CD4-positive, alpha-beta T cell treated with Interleukin-1 beta for 1 hour (primary cell): ENCODE measurements around the gene UACA.

Experiments used
- DNase-seq, 2 donors: peaks; one replicate each; pipeline ENCODE4 v3.0.0-alpha.2; 2020 to 2022

UACA gene

DNA sequence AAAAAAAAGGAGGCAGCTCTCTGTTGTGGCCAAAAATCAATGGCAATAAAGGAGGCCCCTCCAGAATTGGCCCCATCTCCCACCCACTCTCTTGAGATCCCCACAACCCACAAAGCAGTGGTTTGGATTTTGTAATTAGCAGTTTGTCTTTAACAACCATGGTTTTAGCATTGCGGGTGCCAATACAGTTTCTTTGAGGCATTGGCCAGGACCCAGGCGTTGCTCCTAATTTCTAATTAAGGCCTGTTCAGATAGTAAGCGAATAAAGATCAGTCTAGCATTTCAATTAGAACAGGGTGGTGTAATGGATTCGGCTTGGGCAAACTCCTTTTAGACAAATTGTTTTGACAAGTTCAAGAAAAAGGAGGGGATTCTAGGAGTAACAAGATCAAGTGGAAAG lies 23.6 kb upstream of the UACA start:
- DNase-seq, result no peak

DNA sequence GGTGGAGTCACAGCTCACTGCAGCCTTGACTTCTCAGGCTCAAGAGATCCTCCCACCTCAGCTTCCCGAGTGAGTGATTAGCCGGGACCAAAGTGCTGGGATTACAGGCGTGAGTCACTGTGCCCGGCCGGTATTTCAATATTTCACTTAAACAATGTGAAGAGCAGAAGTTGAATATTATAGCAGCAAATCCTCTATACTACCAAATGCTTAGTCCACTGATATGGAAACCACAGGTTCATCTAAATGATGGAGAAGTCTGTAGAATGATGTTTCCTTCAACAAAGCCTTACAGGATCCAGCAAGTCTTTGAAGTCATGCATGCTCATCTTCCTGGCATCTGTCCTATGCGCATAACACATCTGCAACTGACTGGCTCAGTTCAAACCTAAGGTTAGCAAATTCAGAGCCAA lies 20.3 kb upstream of the UACA start:
- DNase-seq, result no peak

DNA sequence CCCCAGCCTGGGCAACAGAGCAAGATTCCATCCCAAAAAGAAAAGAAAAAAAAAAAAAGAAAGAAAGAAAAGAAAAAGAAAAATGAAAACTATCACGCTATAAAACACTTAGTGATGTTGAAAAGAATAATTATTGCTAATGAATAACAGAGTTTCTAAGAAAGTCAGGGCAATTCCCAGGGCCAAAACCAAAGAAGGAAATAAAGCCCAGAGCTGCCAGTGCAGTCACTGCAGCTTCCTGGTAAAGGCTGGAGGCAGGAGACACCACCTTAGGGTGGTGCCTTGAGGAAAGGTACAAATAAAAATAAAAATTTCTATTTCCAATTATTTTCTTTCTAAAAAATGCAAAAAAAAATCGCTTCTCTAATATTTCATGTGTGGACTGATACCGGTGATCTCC lies 19.7 kb upstream of the UACA start:
- no peak for DNase-seq

DNA sequence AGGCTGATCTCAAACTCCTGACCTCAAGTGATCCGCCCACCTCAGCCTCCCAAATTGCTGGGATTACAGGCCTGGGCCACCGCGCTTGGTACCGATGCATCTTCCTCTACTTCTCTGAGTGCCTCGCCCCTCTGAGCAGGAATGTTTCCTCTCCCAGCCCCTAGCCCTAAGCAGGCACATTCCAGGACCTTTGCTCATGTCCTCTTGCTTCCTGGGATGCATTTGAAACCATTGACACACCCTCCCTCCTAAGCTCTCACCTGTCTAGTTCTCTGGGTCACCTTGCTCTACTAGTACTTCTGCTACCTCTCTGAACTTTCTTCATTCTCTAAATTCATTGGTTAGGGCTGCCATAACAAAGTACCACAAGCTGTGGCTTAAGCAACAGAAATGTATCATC lies 17.9 kb upstream of the UACA start:
- DNase-seq, result no peak

DNA sequence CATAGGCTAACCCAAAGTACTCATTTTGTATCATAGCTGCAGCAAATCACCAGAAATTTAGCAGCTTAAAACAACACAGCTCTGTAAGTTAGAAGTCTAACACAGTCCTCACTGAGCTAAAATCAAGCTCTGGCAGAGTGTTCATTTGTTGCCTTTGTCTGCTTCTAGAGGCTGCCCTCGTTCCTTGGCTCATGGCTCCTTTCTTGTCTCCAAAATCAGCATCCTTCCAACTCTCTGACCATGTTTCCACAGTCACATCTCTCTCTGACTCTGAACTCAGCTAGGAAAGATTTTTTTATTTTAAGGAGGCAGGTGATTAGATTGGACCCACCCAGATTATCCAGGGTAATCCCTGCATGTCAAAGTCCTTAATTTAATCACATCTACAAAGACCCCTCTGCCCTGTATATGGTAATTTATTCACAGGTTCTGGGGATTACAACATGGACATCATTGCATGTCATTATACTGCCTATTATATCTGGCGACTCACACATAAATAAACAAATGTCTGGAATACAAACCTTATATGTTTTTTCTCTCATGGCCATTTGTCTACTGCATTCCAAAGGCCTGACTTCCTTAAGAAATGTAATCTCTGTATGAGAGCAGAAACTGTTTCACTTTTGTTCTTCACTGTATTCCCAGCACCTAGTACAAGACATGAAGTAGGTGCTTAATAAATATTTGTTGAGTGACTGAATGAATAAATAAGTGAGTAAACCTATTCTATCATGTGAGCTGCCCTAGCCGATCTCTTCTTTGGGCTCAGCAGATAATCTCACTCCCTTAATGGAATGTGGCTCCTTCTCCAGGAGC lies 15.1 kb upstream of the UACA start:
- DNase-seq, result no peak

DNA sequence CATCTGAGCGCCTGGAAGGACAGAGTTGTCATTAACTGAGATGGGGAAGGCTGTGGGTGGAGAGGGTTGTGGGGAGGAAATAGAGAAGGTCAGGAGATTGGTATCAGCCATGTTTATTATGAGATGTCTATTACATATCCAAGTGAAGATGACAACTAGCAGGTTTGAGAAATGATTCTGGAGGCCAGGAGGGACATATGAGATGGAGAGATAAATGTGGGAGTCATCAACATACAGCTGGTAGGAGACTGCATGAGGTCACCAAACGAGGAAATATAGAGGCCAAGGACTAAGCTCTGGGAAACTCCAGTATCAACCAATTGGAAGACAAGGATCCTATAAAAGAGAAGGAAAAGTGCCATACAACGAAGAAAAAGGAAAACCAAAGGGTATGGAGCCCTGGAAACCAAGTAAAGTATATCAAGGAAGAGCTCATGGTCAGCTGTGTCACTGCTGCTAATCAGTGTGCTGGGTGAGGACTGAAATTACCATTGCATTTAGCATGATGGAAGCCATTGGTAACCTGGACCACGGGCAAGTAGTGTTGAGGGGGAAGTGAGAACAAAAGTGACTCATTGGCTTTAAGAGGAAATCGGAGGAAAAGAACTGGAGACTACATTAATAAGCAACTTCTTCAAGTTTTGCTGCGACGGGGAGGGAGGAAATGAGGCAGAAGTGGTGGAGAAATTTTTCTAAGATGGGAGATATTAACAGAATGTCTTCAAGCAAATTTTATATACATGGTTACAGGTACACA lies 14.0 kb upstream of the UACA start:
- no peak for DNase-seq

DNA sequence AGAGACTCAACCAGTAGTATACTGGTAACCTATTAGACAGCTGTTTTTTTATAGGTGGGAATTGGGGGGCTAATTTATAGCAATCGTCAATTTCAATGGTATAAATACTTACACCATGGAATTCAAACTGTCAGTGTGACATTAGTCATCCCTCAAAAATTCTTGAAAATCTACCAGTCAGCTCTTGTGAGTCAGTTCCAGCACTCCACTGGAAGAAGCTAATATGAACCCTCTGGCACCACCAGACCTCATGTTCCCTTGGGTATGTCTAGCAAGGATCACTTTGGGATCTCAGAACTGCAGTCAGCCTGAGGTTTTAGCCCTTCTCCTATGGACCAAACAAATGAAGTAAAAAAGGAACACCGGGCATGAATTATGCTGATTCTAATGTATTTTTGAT lies 11.8 kb upstream of the UACA start:
- DNase-seq, result no peak

DNA sequence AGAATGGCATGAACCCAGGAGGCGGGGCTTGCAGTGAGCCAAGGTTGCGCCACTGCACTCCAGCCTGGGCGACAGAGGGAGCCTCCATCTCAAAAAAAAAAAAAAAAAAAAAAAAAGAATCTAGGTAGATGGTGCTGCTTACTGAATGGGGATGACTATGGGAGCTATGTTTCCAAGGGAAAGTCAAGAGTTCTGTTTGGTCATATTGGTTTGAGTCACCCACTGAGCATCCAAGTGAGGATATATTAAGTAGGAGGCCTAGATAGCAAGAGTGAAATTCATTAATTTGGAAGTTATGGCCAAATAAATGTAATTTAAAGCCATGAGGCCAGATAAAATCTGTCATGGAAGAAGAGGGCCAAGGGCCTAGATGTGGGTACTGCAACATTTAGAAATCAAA lies 9.0 kb upstream of the UACA start:
- DNase-seq, result no peak

DNA sequence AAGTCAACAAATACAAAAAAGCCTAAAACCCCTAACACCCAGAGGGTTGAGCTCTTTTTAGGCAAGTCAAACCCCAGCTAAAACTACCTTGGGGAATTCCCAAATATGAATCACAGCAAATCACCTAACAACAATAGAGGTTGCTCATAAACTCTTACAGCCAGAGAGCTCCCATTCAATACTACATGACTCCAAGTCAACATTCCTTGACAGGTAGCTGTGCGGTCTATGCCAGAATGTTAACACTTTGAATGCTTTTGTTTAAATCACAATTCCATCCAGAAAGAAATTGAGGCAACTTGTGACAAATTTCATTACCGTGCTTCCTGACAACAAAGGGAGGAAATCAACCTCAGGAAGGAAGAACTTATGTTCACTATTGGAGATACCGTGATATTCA lies 7.5 kb upstream of the UACA start:
- no peak for DNase-seq

DNA sequence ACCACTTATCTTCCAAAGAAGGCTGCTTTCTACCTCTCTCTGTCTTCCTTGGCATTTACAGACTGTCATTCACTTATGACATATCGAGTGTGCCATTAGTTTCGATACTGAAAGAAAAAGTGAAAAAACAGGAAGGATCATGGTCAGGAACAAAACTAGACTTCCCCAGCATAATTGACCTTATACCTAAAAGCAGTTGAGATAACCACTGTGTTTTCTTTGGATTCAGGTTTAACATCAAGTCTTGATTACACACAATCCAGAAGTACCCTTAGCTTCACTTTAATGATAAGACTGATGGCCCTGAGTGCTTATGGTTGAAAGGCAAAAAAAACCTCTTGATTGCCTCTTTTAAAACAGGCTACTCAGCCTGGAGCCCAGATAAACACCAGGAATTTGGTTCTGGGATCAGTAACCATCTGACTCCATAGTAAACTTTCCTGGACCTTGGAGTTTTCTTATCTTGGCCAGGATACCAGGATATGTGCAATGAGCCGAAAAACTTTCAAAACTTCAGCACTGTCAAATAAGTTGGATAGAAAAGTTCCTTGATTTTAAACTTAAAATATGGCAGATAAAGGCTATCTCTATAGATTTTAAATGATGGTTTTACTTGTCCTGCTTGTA lies 5.0 kb upstream of the UACA start:
- no peak for DNase-seq

DNA sequence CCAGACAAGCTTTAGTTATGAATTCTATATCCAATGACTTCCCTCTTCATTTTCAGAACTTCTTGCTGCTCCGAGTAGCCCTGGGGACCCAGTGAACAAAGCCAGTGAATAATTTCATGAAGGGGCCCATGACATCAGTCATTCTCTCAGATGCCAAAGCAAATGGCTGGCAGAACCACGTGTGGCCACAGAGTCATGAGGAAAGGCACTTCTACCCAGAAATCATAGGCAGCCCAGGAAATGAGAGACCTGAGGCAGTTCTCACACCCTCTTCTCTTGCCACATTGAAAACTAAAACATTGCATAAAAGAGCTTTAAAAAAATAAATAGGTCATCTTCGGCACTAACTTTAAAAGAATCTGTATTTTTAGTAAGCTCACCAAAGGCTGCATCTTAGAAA lies 4.3 kb upstream of the UACA start:
- DNase-seq, result no peak

DNA sequence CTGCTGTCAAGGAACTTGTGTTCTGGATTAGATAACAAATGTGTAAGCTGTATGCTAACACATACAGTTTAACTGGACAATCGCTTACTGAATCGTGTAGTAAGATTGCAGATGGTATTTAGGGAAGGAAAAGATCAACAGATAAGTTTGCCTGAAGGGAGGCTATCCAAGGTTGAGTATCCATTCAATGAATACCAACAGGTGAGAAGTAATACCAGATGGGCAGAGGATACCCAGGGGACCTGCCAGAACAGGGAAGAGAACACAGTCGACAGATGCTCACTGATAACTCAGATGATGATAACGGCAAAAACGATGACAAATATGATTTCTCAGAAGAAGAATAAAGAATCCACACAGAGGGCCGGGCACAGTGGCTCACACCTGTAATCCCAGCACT lies 3.2 kb upstream of the UACA start:
- no peak for DNase-seq

DNA sequence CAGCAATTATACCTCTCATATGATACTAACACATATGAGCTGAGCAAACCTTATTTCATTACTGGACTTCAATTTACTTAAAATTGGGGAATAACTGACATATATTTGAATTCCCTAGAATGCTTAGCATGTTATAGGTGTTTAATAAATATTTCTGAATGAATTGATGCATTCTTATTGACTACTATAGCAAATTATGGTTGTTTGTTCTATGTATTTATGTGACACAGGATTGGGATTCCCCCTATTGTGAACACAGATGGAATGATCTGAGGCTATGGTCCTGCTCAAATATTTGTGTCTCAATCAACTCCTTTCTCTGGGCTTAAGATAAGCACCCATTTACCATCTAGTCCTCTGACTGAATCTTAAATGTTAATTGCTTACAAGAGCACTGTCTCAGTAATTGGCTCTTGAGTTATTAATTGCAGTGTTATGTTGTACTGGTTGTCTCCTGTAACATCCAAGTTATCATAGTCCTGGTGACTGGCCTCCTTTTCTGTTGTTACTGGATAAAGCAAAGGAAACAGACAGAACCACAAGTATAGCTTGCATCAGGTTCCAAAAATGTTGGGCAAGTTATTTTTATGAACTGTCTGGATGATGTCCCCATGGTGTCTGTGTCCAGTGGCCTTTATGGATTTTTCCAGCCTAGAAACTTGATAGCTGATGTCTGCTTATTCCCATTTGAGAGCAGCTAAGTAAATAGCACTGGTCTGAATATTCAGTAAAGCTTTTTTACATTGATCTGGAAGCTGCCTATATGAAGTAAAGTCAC lies 2.3 kb upstream of the UACA start:
- no peak for DNase-seq

DNA sequence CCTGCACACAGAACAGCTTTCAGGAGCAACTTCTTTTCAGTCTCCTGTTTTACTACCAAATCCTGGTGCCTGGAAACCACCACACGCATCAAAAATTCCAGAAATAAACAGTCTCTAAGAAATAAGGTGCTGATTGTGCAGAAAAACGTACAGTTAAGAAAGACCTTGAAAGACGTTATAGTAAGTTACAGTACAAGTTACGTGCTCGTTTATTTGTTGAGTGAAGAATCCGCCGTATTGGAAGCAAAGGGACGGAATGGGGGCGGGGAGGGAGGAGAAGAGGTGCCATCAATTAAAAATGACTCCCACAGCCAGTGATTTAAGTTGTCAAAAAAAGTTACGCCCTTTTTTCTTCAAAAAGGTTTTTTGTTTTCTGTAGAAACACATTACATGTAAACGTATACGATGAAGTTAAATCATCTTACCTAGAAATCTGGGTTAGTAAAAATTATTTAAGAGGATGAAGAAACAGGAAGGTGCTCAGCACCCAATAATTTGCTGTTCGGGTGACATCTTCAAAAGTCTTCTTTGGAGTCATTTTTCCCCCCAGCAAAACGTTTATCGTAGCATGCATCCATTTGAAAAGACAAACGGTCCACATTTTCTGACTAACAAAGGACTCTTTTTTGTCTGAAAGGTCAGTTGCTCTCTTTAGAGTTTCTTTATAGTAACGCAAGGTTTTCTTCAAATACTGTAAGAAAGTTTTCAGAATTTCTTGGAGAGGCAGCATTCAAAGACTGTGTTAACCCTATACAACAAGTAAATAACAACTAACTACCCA lies 782 bp upstream of the UACA start:
- no peak for DNase-seq

DNA sequence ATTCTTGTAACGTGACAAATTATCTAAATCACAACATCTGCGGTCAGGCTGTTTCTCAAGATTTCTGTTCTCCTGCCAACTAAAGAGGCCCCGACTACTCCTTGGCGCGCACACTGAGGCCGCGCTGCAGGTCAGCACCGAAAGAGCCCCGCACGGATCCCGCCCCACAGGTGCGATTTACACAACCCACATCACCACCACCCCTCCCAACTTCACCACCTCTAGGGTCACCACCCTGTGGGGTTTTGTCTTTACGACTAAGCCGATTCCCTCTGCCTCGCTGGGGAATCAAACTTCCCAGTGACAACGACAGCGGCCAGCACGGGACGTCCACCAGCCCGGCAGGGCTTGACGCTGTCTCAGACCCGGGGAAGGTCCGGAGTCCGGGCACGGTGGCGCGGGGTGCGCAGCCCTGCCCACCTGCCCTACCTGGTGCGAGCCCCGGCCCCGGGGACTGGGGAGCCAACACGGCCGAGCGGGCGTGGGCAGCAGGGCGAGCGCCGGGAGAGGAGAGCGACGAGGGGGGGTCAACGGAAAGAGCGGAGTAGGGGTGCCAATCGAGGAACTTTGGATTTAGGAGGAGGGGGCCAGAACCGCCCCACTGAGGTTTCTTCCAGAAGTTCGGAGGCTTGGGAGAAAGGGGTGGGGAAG lies 764 bp downstream of the UACA start:
- DNase-seq, result peak in 1 of 2 donors; percentile 2

DNA sequence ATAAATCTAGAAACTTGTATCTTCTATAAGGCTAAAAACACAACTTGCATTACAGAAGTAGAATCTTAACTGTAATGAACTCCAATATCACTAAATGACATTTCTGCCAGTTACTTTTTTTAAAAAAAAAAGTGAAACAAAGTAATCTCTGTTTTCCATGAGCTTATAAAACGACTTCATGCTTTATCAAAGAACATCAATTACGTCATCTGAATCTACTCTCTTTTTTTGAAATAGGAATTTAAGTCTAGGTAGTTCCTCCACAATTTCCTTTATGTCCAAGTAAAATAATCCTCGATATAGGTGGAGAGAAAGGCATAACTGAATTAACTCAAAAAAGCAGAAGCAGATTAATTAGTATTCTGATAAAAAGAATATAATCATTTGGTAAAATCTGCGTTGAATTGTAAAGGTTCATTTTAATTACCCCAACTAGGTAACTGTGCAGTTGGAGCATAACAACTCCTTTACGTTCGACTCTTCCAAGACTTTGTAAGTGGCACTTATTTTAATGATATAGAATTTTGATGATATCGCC lies 1.4 kb downstream of the UACA start:
- DNase-seq, result no peak

DNA sequence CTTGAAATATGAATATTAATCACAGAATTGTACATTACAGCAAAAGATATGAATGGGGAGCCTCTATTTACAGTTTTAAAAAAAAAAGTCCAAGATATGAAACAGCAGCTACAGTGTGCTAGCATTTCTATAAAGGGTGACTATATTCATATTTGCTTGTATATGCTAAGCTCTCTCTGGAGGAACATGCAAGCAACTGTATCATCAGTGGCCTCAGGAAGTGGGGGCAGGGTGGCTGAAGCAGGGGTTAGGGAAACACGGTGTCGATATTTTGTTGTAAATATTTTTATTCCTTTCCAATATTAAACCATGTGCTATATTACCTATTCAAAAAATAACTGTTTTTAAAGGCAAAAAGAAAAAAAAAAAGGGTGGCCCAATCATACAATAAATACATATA lies 2.3 kb downstream of the UACA start:
- no peak for DNase-seq

DNA sequence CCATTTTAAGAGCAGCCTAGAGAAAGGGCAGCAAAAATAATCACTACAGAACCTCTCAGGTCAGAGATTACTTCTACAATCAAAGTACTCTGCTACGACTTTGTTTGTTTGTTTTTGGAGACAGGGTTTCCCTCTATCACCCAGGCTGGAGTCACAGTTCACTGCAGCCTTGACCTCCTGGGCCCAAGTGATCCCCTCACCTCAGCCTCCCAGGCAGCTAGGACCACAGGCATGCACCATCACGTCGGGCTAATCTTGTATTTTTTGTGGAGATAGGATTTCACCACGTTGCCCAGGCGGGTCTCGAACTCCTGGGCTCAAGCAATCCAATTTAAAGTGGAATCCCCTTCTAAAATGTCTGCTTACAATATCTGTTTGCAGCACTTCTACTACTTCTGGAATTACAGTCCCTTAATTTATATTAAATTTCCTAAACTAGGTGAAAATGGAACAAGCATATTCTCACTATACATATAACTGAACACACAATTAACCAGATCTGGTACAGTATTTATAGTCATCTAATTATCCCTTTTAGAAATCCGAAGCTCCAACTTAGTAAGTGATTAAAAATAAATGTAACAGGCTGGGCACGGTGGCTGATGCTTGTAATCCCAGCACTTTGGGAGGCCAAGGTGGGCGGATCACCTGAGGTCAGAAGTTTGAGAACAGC lies 4.4 kb downstream of the UACA start:
- DNase-seq, result no peak

DNA sequence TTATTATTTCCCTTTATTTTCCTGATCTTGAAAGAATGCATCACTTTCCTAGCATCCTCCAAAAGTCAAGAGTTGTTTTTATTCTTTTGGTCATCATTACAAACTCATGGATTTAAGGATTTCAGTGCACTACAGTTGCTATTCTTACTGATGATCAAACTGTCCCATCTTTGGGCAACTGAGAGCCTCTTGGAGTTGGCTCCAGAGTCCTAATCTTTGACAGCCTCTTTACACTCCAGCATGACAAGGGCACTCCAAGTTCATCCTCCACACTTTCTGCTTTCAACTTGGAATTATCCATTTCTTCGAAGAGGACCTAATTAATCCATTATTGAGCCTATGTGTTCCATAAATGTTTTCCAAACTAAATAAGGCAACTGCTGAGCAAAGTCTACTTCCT lies 5.7 kb downstream of the UACA start:
- no peak for DNase-seq

DNA sequence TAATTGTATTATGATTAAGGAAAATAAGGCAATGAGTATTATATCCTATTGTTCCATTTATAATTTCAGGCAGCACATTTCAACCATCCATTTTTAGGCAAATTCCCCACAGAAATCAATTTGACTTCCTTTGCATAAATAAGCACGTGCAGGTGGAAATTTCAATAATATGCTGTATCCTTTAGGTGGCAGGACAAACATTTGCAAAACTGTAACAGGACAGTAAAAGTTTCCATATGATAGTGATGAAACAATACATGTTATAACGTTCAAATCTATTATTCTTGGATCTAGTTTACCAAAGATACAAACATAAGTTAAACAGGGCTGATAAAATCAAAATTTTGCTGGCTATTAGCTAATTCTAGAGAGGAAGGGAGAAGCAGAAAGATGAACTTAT lies 8.5 kb downstream of the UACA start:
- no peak for DNase-seq
